CD4-positive, alpha-beta T cell treated with Interleukin-6 at 100 ng/mL for 8 hours (primary cell): Measurements from ENCODE around the gene ZNF326.

Source experiments
- DNase-seq: peaks from one replicate; pipeline ENCODE4 v3.0.0-alpha.2; 2020; ENCODE audit warnings: mixed read lengths, low spot score

Gene ZNF326

DNA sequence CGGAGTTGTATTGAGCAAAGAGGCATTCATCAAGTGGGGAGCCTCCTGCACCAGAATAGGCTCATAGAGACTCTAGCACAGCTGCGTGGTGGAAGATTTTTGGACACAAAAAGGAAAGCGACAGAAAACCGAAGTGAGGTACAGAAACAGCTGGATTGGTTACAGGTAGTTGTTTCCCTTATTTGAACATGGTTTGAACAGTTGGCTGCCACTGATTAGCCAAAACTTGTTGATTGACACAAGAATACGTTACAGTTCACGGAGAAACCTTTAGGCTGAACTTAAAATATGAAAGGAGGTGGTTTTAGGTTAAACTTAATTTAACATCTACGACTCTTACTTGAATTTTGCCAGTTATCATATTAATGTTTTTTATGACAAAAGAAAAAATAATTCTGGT, 89.1 kb downstream of the ZNF326 start:
- no peak for DNase-seq
